ENCODE data around the gene CCDC83.

CCDC83 gene

GRCh38 chr11:85855341-85855656, at the start of gene CCDC83:
TSS of gene CCDC83 (plus strand) at chr11:85855383. CDS start at chr11:85865124, 9,741 bp downstream.
- DNase-seq (ENCODE audit: low read depth, low spot score), result no peak

DNA sequence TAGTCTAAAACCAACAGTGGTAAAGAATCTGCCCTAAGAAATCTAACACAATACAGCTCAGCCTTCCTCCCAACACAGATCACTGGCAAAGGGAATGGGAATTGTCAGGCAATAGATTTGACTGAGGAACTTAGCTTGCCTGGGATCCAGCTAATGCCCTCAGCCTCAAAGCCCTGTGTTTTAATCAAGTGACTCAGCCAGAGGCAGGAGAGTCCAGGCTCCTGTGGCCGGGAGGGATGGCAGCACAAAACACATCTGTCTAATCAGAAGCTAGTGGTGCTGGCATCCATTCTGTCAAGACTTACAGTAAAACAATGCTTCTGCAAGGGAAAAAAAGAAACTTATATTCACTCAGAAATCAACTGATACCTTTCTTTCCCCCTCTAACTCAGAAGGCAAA, 49.8 kb upstream of the CCDC83 start:
- DNase-seq (ENCODE audit: low read depth, low spot score), result no peak

GRCh38 chr11:85806016-85806415, 49.2 kb upstream of the CCDC83 start:
- no peak for DNase-seq (ENCODE audit: low read depth, low spot score)

DNA sequence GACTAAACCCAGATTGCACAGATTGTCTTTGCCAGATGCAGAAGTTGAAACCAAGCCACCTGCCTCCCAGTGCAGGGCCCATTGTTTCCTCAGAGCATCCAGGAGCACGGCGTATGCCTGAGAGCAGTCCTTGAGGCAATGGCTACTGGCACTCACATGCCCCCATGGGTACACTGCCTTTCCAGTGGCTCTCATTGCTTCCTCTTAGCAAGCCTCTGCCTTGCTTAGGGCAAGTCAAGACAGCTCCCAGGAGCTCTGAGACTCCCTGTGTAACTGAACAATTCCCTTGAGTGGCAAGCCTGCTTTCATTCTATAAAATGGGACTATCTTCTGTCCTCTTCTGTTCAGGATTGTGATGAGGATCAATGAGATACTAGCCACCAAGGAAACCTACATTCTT, 48.3 kb upstream of the CCDC83 start:
- DNase-seq (ENCODE audit: low read depth, low spot score), result no peak

GRCh38 chr11:85809191-85809590, 46.0 kb upstream of the CCDC83 start:
- no peak for DNase-seq (ENCODE audit: low read depth, low spot score)

GRCh38 chr11:85809863-85810262, 45.3 kb upstream of the CCDC83 start:
- DNase-seq (ENCODE audit: low read depth, low spot score), result no peak

- DNase-seq (ENCODE audit: low read depth, low spot score), result no peak
Observed at GRCh38 chr11:85810521-85810870, 44.7 kb upstream of the CCDC83 start.

DNA sequence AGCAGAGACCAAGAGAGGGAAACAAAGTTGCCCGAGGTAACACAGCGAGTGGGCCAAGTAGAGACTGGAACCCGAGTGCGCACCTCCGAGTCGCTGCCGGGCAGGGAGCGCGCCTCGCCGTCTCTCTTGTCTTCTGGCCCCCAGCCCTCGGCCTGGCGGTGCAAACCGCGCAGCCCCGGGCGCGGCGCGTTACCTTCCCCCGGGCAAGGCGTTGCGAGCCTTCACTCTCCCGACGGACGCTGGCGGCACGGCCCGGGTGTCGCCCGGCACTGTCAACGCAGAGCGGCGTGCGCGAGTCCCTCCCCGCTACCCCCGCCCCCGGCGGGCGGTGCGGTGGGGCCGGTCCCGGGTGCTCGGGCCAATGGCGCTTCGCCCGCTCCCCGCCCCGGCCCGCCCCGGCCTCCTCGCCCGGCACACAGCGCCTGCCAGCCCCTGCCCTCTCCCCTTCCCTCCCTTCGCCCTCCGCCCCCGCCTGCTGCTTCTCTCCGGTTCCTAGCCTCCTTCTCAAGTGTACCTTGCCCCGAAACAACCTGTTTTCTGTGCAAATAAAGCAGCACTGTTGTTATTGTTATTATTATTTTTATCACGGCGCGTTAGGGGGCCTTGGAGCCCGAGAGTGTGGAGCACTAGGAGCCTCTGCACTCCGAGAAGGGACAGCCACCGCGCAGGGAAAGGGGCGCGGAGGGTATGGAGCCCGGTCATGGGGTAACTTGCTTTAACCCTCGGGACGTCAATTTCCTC, 44.1 kb upstream of the CCDC83 start, which contains the start of gene SYTL2:
SYTL2 (minus strand) TSS at position 271 of the 741 bp plus-strand sequence. CDS start 53,416 bp downstream, outside the sequence.
- DNase-seq (ENCODE audit: low read depth, low spot score), result peak; percentile 60

- DNase-seq (ENCODE audit: low read depth, low spot score), result no peak
Observed at GRCh38 chr11:85811624-85812023, 43.6 kb upstream of the CCDC83 start.

DNA sequence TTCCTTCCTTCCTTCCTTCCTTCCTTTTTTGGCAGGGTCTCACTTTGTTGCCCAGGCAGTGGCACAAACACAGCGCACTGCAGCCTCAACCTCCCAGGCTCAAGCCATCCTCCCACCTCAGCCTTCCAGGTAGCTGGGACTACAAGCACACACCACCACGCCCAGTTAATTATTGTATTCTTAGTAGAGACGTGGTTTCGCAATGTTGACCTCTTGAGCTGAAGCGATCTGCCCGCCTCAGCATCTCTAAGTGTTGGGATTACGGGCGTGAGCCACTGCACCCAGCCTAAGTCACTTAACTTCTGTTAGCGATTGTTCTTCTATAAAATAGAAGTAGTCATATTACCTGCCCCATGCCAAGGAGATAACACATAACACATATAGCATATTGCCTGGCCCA, 41.5 kb upstream of the CCDC83 start:
- no peak for DNase-seq (ENCODE audit: low read depth, low spot score)

GRCh38 chr11:85815186-85815931, 39.8 kb upstream of the CCDC83 start:
- no peak for DNase-seq (ENCODE audit: low read depth, low spot score)

- DNase-seq (ENCODE audit: low read depth, low spot score), result no peak
Observed at GRCh38 chr11:85819441-85819840, 35.7 kb upstream of the CCDC83 start.

DNA sequence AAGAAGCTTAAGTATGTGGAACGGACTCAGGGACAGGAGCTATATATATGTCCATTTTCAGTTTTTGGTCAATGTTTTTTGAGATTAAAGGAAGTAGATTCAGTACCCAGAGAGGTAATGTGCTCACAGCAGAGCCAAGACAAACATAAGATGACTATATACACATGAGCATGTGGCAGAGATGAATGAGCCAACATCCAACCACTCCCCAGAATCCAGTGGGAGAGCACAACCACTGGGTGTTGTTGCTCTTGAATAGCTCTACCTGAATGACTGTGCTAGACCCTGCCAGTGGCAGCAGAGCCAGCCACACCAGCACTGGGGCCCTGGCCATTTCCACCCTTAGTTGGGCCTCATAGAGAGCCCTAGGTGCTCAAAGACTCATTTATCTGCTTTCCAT, 33.5 kb upstream of the CCDC83 start:
- DNase-seq (ENCODE audit: low read depth, low spot score), result no peak

- DNase-seq (ENCODE audit: low read depth, low spot score), result no peak
Observed at GRCh38 chr11:85822814-85823213, 32.4 kb upstream of the CCDC83 start.

DNA sequence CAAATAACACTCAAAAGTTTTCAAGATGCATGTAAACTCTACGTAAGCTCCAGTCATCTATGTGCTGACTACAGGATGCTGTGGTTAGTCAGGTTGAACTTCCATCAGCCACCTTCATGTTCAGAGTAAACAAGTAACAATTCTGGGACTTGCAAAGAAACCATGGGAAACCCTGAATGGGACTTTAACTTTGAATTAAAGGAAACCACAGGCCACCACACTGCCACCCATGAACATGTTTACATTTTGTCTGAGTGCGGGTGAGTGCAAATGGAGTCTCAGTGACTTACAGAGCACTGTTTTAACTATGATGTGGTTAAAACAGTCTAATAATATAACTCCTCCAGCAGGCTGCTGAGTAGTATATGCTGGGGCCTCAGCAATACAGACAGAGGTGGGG, 31.4 kb upstream of the CCDC83 start:
- DNase-seq (ENCODE audit: low read depth, low spot score), result peak; percentile 43

GRCh38 chr11:85825616-85826015, 29.6 kb upstream of the CCDC83 start:
- DNase-seq (ENCODE audit: low read depth, low spot score), result no peak

DNA sequence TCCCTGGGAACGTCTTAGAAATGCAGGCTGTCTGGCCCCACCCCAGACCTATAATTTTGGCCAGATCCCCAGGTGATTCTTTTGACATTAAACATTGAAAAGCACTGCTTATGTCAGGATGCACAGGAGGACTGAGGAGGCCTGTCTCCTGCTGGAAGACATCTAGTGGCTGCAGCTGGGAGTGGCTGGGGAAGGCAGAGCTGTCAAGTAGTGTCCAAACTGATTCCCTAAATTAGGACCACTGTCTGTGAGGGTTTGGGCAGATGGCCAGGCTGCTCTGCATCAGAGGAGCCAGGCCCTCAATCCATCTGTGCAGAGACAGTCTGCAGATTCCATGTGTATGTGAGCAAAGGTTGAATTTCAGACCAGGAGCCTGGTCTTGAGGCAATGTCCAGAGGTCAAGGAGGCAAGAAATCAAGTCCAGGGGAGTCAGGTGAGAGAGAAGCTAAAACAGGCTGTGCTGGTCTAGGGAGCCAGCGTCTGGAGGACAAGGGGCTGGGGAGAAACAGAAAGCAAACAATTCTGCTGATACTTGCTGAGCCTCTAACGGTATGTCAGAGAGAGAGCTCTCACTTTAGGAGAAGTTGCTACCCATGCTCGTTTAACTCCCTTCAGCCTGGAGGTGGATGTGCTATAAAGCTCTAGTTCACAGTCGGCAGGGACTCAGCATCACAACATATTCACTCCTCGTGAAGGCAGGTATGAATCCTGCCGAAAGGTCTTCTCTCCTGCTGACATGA, 28.9 kb upstream of the CCDC83 start:
- DNase-seq (ENCODE audit: low read depth, low spot score), result no peak

DNA sequence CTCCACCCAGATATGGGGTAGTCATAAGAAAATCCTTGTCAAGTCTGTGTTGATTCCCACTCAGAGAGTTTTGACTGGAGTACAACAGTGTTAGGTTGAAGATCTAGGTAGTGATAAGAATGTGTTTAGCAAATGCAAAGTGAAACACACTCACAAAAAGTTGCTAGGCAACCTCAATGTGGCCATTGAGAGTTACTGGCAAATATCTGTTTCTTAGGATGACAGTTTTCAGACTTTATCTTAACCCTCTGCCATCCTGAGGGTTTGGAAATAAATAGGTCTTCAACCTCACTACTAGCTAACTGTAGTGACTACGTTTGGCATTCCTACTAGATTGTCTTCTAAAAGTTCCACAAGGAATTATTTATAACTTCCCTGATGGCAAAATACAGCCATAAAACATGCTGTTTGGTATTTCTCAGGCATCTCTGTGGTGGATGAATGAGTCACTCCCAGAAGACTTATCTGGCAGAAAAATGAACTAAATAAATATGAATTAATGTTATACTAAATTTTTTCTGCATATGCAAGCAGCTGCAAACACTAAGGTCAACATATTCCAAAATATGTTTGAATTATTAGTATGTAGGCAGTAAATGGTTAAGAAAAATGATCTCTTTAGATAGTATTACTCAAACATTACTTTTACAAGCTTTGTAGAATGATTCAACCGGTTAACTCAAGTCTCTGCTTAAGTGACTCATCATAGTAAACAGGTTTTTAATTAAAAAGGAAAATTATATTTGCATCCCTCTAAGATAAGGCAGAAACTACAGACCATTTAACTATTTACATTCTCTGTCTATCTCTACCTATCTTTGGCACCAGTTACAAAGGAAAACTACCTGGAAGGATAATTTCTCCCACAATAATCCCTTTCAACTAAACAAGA, 27.2 kb upstream of the CCDC83 start:
- DNase-seq (ENCODE audit: low read depth, low spot score), result no peak

- DNase-seq (ENCODE audit: low read depth, low spot score), result no peak
Observed at GRCh38 chr11:85828640-85828978, 26.6 kb upstream of the CCDC83 start.

- no peak for DNase-seq (ENCODE audit: low read depth, low spot score)
Observed at GRCh38 chr11:85829172-85829571, 26.0 kb upstream of the CCDC83 start.

- DNase-seq (ENCODE audit: low read depth, low spot score), result no peak
Observed at GRCh38 chr11:85831050-85831449, 24.1 kb upstream of the CCDC83 start.

- DNase-seq (ENCODE audit: low read depth, low spot score), result no peak
Observed at GRCh38 chr11:85835263-85835662, 19.9 kb upstream of the CCDC83 start.

All from activated CD4-positive, CD25-positive, alpha-beta regulatory T cell treated with anti-CD3 and anti-CD28 coated beads, Interleukin-2, amount 50 U/mL, for 16 hours (primary cell).